ENCODE results near the gene HASPIN. TPM values are rescaled to one million over a fixed set of nuclear protein-coding genes. Genes with fewer than 3 reads are reported as not detected.

HASPIN gene
- polyA plus RNA-seq, 3 donors, result 0.05 TPM; not detected in 2

- Histone ChIP-seq H3K4me2 (replicated peaks; ENCODE audit: extremely low read depth, low read length, poor library complexity, severe bottlenecking) (no peak overlapping the region), H3K9me3 (replicated peaks in 1 of 2; ENCODE audit: control insufficient read depth in 1 of 2, insufficient read depth in 1 of 2, low read length in 2 of 2) (peaks cover 4 to 12% of the 10 kb centered on the region in 2 donors), H3K4me3 (replicated peaks in 1 of 3; ENCODE audit: low read depth in 2 of 3, low read length in 3 of 3) (no peak overlapping the region), H3K9ac (ENCODE audit: insufficient read depth, low read length, poor library complexity, severe bottlenecking) (no peak overlapping the region), H3K27ac (ENCODE audit: low read depth in 1 of 2, low read length in 2 of 2) (no peak overlapping the region), H2AFZ (ENCODE audit: insufficient read depth, low read depth, low read length, poor library complexity, severe bottlenecking) (no peak overlapping the region), H3K4me1 (ENCODE audit: control insufficient read depth in 1 of 2, insufficient read depth in 2 of 2, low read length in 2 of 2) (peaks cover 8 to 23% of the 10 kb centered on the region in 2 donors), H3K27me3 (ENCODE audit: control insufficient read depth in 2 of 2, insufficient read depth in 2 of 2, low read length in 2 of 2) (no peaks in the 10 kb centered on the region), H4K20me1 (ENCODE audit: insufficient read depth, low read length) (no peaks in the 10 kb centered on the region), H3K36me3 (replicated peaks in 1 of 2; ENCODE audit: control insufficient read depth in 1 of 2, insufficient read depth in 2 of 2, low read length in 2 of 2) (no peaks in the 10 kb centered on the region), H3K79me2 (ENCODE audit: insufficient read depth, low read length) (no peaks in the 10 kb centered on the region)
- Mint-ChIP-seq H3K4me3 (no peak overlapping the region), H3K4me1 (peaks cover 25% of the 10 kb centered on the region), H3K27me3 (ENCODE audit: low read depth in 3 of 3) (peaks cover 0 to 2% (median 2%) of the 10 kb centered on the region in 3 donors), H3K9me3 (peaks cover 6 to 11% (median 7%) of the 10 kb centered on the region in 7 donors), H3K27ac (peak overlapping the region in 2 of 7 donors; percentile 19 to 21), H3K36me3 (peaks cover 0 to 1% of the 10 kb centered on the region in 2 donors)
- no peak for DNase-seq
- intact Hi-C loops (cut with micrococcal nuclease), result loop anchor here in 1 of 2 donors (10.0 kb wide), 1 partner anchor 64 kb away; no protein-coding TSS in a partner anchor
- TF ChIP-seq, protein P1, sequence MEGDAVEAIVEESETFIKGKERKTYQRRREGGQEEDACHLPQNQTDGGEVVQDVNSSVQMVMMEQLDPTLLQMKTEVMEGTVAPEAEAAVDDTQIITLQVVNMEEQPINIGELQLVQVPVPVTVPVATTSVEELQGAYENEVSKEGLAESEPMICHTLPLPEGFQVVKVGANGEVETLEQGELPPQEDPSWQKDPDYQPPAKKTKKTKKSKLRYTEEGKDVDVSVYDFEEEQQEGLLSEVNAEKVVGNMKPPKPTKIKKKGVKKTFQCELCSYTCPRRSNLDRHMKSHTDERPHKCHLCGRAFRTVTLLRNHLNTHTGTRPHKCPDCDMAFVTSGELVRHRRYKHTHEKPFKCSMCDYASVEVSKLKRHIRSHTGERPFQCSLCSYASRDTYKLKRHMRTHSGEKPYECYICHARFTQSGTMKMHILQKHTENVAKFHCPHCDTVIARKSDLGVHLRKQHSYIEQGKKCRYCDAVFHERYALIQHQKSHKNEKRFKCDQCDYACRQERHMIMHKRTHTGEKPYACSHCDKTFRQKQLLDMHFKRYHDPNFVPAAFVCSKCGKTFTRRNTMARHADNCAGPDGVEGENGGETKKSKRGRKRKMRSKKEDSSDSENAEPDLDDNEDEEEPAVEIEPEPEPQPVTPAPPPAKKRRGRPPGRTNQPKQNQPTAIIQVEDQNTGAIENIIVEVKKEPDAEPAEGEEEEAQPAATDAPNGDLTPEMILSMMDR (IDR thresholded peaks at IDR 0.05), result no peak
- 90% methylated on average over 16 of the region's 23 CpGs for WGBS (ENCODE audit: insufficient coverage)
Observed at GRCh38 chr17:3761036-3761917, 37.6 kb downstream of the HASPIN start.

DNA sequence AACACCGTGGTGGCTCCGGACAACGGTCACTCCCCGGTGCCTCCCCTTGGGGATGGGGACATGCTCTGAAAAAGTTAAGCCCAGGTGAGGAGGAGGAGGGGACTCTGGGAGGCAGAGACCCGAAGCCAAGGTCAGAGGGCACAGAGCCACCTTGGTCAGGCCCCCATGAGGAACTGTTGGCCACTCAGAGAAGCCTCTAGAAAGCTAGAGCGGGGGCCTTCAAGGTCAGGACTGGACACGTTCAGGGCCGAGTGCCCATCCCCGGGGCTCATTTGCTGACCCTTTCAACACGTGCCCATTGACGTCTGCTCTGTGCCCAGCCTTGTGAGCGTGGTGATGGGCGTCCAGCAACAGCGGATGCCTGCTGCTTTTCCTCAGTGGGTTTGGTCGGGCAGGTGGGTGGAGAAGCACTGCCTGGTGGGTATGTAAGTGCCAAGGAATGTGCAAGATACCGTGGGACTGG is 38.2 kb downstream of the HASPIN start:
- 95% methylated on average over 11 of the region's 16 CpGs for WGBS (ENCODE audit: insufficient coverage)
- peaks cover 4 to 12% of the 10 kb centered on the region in 2 donors for H3K9me3 ChIP-seq (replicated peaks in 1 of 2; ENCODE audit: control insufficient read depth in 1 of 2, insufficient read depth in 1 of 2, low read length in 2 of 2)
- peaks cover 25% of the 10 kb centered on the region for H3K4me1 Mint-ChIP-seq
- no peak overlapping the region for H3K4me3 ChIP-seq (replicated peaks in 1 of 3; ENCODE audit: low read depth in 2 of 3, low read length in 3 of 3)
- H3K9ac ChIP-seq (ENCODE audit: insufficient read depth, low read length, poor library complexity, severe bottlenecking), result no peak overlapping the region
- no peaks in the 10 kb centered on the region for H4K20me1 ChIP-seq (ENCODE audit: insufficient read depth, low read length)
- H3K36me3 ChIP-seq (replicated peaks in 1 of 2; ENCODE audit: control insufficient read depth in 1 of 2, insufficient read depth in 2 of 2, low read length in 2 of 2), result no peaks in the 10 kb centered on the region
- H3K27ac ChIP-seq (ENCODE audit: low read depth in 1 of 2, low read length in 2 of 2), result no peak overlapping the region
- H2AFZ ChIP-seq (ENCODE audit: insufficient read depth, low read depth, low read length, poor library complexity, severe bottlenecking), result no peak overlapping the region
- no peak overlapping the region for H3K27ac Mint-ChIP-seq
- intact Hi-C loops (cut with micrococcal nuclease), result loop anchor here in 1 of 2 donors (10.0 kb wide), 1 partner anchor 63 kb away; no protein-coding TSS in a partner anchor
- no peaks in the 10 kb centered on the region for H3K27me3 ChIP-seq (ENCODE audit: control insufficient read depth in 2 of 2, insufficient read depth in 2 of 2, low read length in 2 of 2)
- no peak for DNase-seq
- peaks cover 6 to 11% (median 7%) of the 10 kb centered on the region in 7 donors for H3K9me3 Mint-ChIP-seq
- H3K79me2 ChIP-seq (ENCODE audit: insufficient read depth, low read length), result no peaks in the 10 kb centered on the region
- no peak overlapping the region for H3K4me2 ChIP-seq (replicated peaks; ENCODE audit: extremely low read depth, low read length, poor library complexity, severe bottlenecking)
- peaks cover 0 to 1% of the 10 kb centered on the region in 2 donors for H3K36me3 Mint-ChIP-seq
- peaks cover 0 to 2% (median 2%) of the 10 kb centered on the region in 3 donors for H3K27me3 Mint-ChIP-seq (ENCODE audit: low read depth in 3 of 3)
- TF ChIP-seq, protein P1 (IDR thresholded peaks at IDR 0.05), result no peak
- no peak overlapping the region for H3K4me3 Mint-ChIP-seq
- H3K4me1 ChIP-seq (ENCODE audit: control insufficient read depth in 1 of 2, insufficient read depth in 2 of 2, low read length in 2 of 2), result peaks cover 8 to 23% of the 10 kb centered on the region in 2 donors

Data from CD14-positive monocyte (primary cell).